OCI-LY1 (cell line): ENCODE results near the gene DGKQ.
A peak's percentile ranks its signal among the peaks of the same experiment; 100 is the strongest.
"Not testable (repeated sequence)": the region's sequence is repeated elsewhere in the genome, so short reads cannot be mapped to it uniquely, and the experiment has no call there.

Source experiments
- H2AFZ ChIP-seq: fragments of 200-600 bp; sonication (generic), shearing (Covaris generic); 2 replicates; pipeline ENCODE4 v1.6.0; 2014; ENCODE audit warnings: antibody characterized with exemption, mild to moderate bottlenecking, low read length
- H3F3A ChIP-seq: fragments of 200-600 bp; sonication (generic), shearing (Covaris generic); 2 replicates; pipeline ENCODE4 v1.6.0; 2014; ENCODE audit warnings: mild to moderate bottlenecking, antibody characterized with exemption, low read length, moderate library complexity; ENCODE audit not compliant: insufficient read depth
- H3K27ac ChIP-seq: fragments of 200-600 bp; sonication (generic); 2 replicates; pipeline ENCODE4 v1.5.1; 2014; ENCODE audit warnings: low read length, mixed run types, mild to moderate bottlenecking, low read depth; ENCODE audit not compliant: poor library complexity, severe bottlenecking
- H3K27me3 ChIP-seq: fragments of 200-600 bp; sonication (generic); 2 replicates; pipeline ENCODE4 v1.6.0; 2014; ENCODE audit warnings: antibody characterized with exemption, mild to moderate bottlenecking, low read length, moderate library complexity; ENCODE audit not compliant: insufficient read depth
- H3K36me3 ChIP-seq: fragments of 200-600 bp; sonication (generic); 2 replicates; pipeline ENCODE4 v1.6.1; 2014; ENCODE audit warnings: mild to moderate bottlenecking, antibody characterized with exemption, low read length, moderate library complexity, mixed read lengths; ENCODE audit not compliant: insufficient read depth
- H3K4me1 ChIP-seq: fragments of 200-600 bp; sonication (generic); 2 replicates; pipeline ENCODE4 v1.5.1; 2014; ENCODE audit warnings: mild to moderate bottlenecking, low read length, moderate library complexity; ENCODE audit not compliant: insufficient read depth, severe bottlenecking
- H3K4me2 ChIP-seq: fragments of 200-600 bp; sonication (generic), shearing (Covaris generic); 2 replicates; pipeline ENCODE4 v1.6.1; 2014; ENCODE audit warnings: low read length
- H3K4me3 ChIP-seq: fragments of 200-600 bp; sonication (generic); 2 replicates; pipeline ENCODE4 v1.5.1; 2014; ENCODE audit warnings: low read length, low read depth, mild to moderate bottlenecking, mixed read lengths; ENCODE audit not compliant: poor library complexity, severe bottlenecking
- H3K79me2 ChIP-seq: fragments of 200-600 bp; shearing (Covaris generic); 2 replicates; pipeline ENCODE4 v1.6.1; 2016; ENCODE audit warnings: mixed run types, low read length, mixed read lengths; ENCODE audit not compliant: insufficient read depth
- H3K9ac ChIP-seq: fragments of 200-600 bp; sonication (generic), shearing (Covaris generic); 2 replicates; pipeline ENCODE4 v1.6.1; 2014; ENCODE audit warnings: mild to moderate bottlenecking, low read length, mixed read lengths
- H3K9me2 ChIP-seq: fragments of 200-600 bp; sonication (generic), shearing (Covaris generic); 2 replicates; pipeline ENCODE4 v1.6.1; 2014; ENCODE audit warnings: low read depth, mild to moderate bottlenecking, low read length, mixed read lengths
- H3K9me3 ChIP-seq: fragments of 200-600 bp; shearing (Covaris generic); 2 replicates; pipeline ENCODE4 v1.6.1; 2014; ENCODE audit warnings: low read length, mixed read lengths
- H4K20me1 ChIP-seq: fragments of 200-600 bp; sonication (generic), shearing (Covaris generic); 2 replicates; pipeline ENCODE4 v1.6.0; 2016; ENCODE audit warnings: mild to moderate bottlenecking, low read length; ENCODE audit not compliant: insufficient read depth
- CTCF ChIP-seq: fragments of 200-600 bp; sonication (generic), shearing (Covaris generic); IDR thresholded peaks from 2 replicates; pipeline ENCODE4 v1.5.1; 2017; ENCODE audit warnings: mild to moderate bottlenecking, antibody characterized with exemption, low read length, moderate library complexity, mixed read lengths
- EZH2 ChIP-seq: fragments of 200-600 bp; sonication (generic), shearing (Covaris generic); IDR thresholded peaks from 2 replicates; pipeline ENCODE4 v1.8.0; 2017; ENCODE audit warnings: borderline replicate concordance, mixed run types, mild to moderate bottlenecking, antibody characterized with exemption, low read length, moderate library complexity, mixed read lengths

The DGKQ gene

GRCh38 chr4:946103-946450 lies 27.3 kb downstream of the DGKQ start:
- H3F3A ChIP-seq: no peaks in the 10 kb centered on the region
- no peak overlapping the region for H3K4me3 ChIP-seq
- no peaks in the 10 kb centered on the region for H3K9me2 ChIP-seq
- no peak overlapping the region for H3K27ac ChIP-seq
- no peak overlapping the region; the same call in 1 of the 2 replicates for H3K4me2 ChIP-seq
- no peaks in the 10 kb centered on the region for H3K27me3 ChIP-seq
- TF ChIP-seq EZH2 (no peak), CTCF (no peak)
- no peaks in the 10 kb centered on the region for H3K9me3 ChIP-seq
- H2AFZ ChIP-seq: no peak overlapping the region
- H3K4me1 ChIP-seq: no peaks in the 10 kb centered on the region
- H3K36me3 ChIP-seq: no peaks in the 10 kb centered on the region
- H4K20me1 ChIP-seq: no peaks in the 10 kb centered on the region
- H3K79me2 ChIP-seq: no peaks in the 10 kb centered on the region
- no peak overlapping the region for H3K9ac ChIP-seq

- Histone ChIP-seq H3K4me2 (no peak overlapping the region), H3K36me3 (no peaks in the 10 kb centered on the region), H3K27me3 (no peaks in the 10 kb centered on the region), H3K27ac (no peak overlapping the region), H3F3A (no peaks in the 10 kb centered on the region), H3K4me1 (no peaks in the 10 kb centered on the region), H3K9me2 (no peaks in the 10 kb centered on the region), H3K9me3 (no peaks in the 10 kb centered on the region), H3K4me3 (no peak overlapping the region), H3K9ac (no peak overlapping the region), H4K20me1 (no peaks in the 10 kb centered on the region), H3K79me2 (no peaks in the 10 kb centered on the region), H2AFZ (no peak overlapping the region)
- no peak for TF ChIP-seq EZH2
- no peak for TF ChIP-seq CTCF
These were observed 27.9 kb downstream of the DGKQ start for GRCh38 chr4:945274-946102.

- H3K79me2 ChIP-seq, H3K27ac ChIP-seq, H3K4me2 ChIP-seq, H3K4me3 ChIP-seq, H3K36me3 ChIP-seq, H3K9me3 ChIP-seq, H2AFZ ChIP-seq, H4K20me1 ChIP-seq, H3K9me2 ChIP-seq, H3F3A ChIP-seq, H3K9ac ChIP-seq, H3K27me3 ChIP-seq: not testable (repeated sequence)
- H3K4me1 ChIP-seq: peaks cover 10% of the 10 kb centered on the region
These were observed 33.9 kb downstream of the DGKQ start for GRCh38 chr4:939508-939907.

- Histone ChIP-seq H3K9me3 (no peaks in the 10 kb centered on the region), H3K9me2 (no peaks in the 10 kb centered on the region), H3K4me2 (peak overlapping the region; percentile 85), H3K27me3 (no peaks in the 10 kb centered on the region), H3K27ac (no peak overlapping the region), H3F3A (no peaks in the 10 kb centered on the region), H3K79me2 (peaks cover 17% of the 10 kb centered on the region; the same call in 1 of the 2 replicates), H2AFZ (no peak overlapping the region), H3K4me1 (peaks cover 28% of the 10 kb centered on the region), H4K20me1 (no peaks in the 10 kb centered on the region), H3K4me3 (peak overlapping the region; percentile 86), H3K36me3 (no peaks in the 10 kb centered on the region), H3K9ac (peak overlapping the region; percentile 84)
- no peak for TF ChIP-seq CTCF
- no peak for TF ChIP-seq EZH2
These were observed 40.7 kb downstream of the DGKQ start for GRCh38 chr4:932713-933070.
